Right forelimb (tissue), 1 donor: ENCODE data around the gene TMEM150A.
"Not testable (repeated sequence)": the region's sequence is repeated elsewhere in the genome, so short reads cannot be mapped to it uniquely, and the experiment has no call there.

Experiments
- DNase-seq: peaks from one replicate; pipeline ENCODE4 v3.0.0-alpha.2; 2018

Gene TMEM150A, protein sequence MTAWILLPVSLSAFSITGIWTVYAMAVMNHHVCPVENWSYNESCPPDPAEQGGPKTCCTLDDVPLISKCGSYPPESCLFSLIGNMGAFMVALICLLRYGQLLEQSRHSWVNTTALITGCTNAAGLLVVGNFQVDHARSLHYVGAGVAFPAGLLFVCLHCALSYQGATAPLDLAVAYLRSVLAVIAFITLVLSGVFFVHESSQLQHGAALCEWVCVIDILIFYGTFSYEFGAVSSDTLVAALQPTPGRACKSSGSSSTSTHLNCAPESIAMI

DNA sequence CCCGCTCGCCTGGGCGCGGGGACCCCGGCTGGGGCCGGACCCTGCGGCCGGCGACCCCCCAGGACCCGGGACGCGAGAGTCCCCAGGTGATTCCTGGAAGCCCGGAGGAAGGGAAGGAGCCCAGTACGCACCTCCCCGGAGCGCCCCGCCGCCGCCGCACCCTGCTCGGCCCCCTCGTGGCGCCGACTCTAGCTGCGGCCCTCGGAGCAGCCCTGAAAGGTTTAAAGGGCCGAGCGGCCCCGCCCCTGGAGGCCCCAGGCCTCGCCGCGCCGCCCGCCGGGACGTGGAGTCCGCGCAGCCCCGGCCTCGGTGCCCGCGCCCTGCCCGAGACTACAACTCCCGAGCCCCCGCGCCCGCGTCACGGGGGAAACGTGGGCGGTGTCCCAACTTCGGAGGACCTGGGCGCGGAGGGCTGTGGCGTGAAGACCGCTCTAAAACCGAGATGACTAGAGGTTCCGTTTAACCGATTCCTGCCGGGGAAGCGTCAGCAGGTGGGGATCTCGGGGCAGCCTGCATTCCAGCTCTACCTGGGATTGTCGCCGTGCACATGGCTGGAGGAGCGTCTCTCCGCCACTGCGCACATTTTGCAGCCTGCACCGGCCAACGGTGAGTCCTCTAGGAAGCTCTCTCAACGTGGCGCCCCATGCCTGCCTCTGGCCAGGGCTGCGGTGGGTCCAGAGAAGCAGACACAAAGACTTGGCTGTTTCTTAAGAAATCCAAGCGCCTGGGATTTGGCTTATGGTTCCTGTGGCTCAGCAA is at the start of gene TMEM150A:
Gene TMEM150A (minus strand): TSS at position 223 of the 759 bp plus-strand sequence. CDS start 750 bp downstream, outside the sequence.
- peak; percentile 94 for DNase-seq

- DNase-seq = no peak
Observed at GRCh38 chr2:85652056-85652455, 49.6 kb upstream of the TMEM150A start.

DNA sequence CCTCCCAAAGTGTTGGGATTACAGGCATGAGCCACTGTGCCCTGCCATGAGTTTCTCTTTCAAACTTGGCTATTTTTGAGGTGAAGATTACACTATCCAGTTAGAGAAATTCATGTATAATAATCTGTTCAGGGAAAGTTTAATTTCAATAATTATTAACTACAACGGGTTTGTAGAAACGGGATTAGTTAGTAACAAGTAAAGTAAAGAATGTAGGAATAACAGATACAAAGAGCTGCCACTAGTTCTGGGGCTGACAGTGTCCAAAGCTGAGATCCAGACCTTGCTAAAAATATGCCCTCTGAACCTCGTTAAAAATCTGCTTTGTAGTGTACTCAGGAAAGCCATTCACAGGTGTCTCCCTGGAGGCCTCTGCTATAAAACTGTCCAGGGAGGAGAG is 48.6 kb upstream of the TMEM150A start:
- DNase-seq = no peak

DNA sequence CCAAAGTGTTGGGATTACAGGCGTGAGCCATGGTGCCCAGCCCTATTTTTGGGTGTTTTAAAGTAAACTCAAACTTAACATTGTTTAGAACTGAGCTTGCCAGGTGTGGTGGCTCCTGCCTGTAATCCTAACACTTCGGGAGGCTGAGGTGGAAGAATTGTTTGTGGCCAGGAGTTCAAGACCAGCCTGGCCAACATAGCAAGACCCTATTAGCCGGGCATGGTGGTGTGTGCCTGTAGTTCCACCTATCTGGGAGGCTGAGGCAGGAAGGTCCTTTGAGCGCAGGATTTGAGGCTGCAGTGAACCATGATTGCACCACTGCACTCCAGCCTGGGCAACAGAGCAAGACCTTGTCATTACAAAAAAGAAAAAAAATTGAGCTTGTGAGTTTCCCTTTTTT is 48.0 kb upstream of the TMEM150A start:
- DNase-seq = no peak

GRCh38 chr2:85649201-85650190 is 47.0 kb upstream of the TMEM150A start:
- DNase-seq = no peak

GRCh38 chr2:85648619-85649018 is 46.1 kb upstream of the TMEM150A start:
- DNase-seq = no peak

DNA sequence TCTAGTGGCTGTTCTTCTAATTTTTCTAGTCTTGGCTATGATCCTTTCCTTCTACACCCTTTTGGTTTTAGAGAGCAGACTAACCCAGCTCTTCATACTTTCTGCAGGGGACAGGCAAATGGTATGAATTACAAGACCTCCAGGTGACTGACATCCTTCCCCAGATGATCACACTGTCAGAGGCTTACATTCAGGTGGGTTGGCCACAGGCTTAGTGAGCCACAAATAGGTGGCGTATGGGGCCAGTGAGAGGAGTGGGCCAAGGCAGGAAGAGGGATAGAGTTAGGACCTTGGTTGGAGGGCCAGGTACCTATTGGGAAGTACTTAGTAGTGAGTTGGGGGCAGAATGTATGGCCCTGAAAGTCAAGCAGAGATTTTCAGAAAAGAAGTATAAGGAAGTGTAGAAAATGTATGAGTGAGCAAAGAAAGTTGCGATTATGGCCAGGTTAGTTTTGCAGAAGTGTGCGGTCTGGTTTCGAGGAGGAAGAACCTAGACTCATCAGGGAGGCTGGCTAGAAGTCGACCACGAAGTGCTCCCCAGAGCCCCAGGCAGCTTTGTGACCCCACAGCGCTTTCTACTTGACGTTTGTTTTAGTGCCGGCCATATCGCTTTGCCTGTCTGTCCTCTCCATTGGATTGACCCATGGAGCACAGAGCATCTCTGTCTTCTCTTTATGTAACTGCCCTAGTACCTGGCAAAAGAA is 45.5 kb upstream of the TMEM150A start:
- DNase-seq = no peak

- no peak for DNase-seq
Observed at GRCh38 chr2:85646166-85646565, 43.7 kb upstream of the TMEM150A start.

DNA sequence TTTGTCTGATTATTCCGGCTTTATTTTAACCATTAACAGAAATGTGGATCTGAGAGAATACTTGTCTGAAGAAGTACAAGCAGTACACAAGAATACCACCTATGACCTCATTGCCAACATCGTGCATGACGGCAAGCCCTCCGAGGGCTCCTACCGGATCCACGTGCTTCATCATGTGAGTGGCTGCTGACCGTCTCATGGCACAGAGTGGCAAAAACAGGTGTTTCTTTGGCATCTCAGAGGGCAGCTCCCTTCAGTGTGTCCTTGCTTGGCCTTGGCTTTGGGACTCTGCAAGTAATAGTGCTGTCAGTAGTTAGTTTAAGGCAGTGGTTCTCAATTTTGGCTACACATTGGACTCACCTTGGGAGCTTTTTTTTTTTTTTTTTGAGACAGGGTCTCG is 42.4 kb upstream of the TMEM150A start:
- no peak for DNase-seq

GRCh38 chr2:85642725-85643124 is 40.2 kb upstream of the TMEM150A start:
- no peak for DNase-seq

DNA sequence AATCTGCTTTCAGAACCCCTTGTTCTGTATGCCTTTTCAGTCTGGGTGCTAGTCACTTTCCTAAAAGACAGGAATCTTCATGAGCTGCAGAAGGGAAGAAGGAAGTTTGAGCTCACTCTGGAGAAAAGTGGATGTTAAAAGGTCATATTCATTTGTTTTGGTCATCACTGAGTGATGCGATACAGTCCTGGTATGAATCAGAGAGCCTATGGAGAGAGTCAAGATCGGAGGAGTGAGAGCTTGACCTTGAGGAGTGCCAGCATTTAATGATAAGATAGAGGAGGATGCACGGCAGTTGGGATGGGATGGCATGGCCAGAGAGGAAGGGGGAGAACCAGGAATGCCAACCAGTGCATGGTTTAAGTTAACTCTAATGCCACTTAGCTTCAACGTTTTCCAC is 33.1 kb upstream of the TMEM150A start:
- DNase-seq = no peak

DNA sequence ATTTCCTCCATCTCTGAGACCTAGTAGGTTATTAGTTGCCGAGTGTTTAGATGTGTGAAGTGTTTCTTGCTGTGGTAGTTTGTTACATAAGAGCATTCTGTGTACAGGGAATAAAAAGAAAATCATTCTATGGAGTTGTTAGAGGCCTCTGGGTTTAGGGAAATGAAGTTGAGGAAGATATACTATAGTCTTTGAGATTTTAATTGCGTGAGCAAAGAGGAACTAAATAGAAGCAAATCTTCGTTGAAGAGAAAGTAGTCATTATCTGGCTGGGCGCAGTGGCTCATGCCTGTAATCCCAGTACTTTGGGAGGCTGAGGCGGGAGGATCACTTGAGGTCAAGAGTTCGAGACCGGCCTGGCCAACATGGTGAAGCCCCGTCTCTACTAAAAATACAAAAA is 32.5 kb upstream of the TMEM150A start:
- DNase-seq = no peak

- no peak for DNase-seq
Observed at GRCh38 chr2:85631316-85631715, 28.8 kb upstream of the TMEM150A start.

GRCh38 chr2:85628658-85629057 is 26.2 kb upstream of the TMEM150A start:
- no peak for DNase-seq

DNA sequence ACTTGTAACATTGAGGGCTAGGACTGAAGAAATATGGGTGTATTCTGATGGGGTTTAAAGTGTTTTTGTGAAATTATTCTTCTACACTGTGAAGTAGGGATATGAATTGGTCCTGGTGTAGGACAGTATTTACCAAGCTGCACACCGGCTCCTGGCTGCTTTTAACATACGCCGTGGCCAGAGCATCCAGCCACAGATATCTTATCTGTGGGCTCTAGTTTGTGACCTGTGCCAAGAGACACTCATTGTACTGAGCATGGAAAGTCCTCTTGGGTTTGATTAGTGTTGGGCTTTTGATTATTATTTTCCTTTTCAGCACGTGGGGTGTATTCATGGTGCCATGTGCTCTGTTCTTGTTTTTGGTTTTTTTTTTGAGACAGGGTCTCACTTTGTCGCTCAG is 21.5 kb upstream of the TMEM150A start:
- no peak for DNase-seq

DNA sequence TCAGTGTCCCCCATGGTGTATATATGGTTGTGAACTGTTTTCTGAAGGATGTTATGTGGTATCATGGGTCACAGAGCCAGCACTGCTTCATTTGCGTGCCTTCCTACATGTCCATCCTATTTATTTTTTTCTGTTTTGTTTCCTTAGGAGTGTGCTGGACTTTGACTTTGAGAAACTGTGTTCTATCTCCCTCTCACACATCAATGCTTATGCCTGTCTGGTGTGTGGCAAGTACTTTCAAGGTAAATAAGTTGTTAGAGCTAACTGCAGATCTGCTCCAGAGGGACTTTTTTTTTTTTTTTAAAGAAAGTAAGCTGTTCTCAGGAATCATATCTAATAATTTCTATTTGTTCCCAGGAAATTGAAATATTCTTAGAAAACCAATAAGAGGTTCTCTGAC is 18.8 kb upstream of the TMEM150A start:
- no peak for DNase-seq

DNA sequence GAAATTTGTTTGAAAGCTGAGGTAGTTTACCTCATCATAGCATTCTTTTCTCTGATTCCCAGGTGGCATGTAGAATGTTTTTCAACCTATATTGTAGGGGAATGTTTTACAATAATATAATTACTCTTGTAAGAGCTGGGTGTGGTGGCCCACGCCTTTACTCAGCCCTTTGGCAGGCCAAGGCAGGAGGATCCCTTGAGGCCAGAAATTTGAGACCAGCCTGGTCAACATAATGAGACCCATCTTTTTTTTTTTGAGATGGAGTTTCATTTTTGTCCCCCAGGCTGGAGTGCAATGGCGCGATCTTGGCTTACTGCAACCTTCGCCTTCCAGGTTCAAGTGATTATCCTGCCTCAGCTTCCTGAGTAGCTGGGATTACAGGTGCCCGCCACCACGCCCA is 17.1 kb upstream of the TMEM150A start:
- DNase-seq = no peak

DNA sequence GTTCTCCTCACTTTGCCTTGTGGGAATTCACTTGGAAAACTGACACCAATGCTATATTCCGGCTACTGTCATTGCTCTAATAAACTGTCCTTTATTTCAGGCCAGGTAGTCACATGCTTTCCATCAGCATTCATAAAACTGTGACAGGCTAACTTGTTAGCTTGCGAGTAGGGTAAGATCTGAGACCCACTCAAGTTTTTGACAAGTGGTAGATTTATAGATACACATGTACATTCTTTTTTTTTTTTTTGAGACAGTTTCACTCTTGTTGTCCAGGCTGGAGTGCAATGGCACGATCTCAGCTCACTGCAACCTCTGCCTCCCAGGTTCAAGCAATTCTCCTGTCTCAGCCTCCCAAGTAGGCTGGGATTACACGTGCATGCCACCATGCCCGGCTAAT is 15.2 kb upstream of the TMEM150A start:
- not testable (repeated sequence) for DNase-seq

DNA sequence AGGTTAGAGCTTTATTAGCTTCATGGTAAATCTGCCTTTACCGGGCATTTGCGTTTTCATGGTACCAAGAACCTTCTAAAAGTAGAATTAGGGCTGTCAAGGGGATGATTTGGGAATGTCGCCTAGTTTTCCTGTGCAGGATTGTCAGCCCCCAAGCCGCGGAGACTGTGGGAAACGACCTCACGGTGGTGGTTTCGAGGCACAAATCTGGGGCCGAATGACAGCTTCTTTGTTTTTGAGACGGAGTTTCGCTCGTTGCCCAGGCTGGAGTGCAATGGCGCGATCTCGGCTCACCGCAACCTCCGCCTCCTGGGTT is 12.9 kb upstream of the TMEM150A start:
- no peak for DNase-seq

DNA sequence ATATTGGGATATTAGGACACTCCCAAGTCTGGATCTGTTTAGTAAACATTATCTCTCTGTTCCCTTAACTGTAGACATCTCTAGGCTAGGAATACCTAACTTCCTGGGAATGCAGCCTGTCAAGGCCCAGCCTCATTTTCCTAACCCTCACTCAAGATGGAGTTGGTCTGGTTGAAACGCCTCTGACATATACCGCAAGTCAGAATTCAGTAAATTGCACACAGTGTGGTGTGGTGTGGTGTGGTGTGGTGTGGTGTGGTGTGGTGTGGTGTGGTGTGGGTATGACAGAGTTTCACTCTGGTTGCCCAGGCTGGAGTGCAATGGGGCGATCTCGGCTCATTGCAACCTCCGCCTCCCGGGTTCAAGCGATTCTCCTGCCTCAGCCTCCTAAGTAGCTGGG is 12.3 kb upstream of the TMEM150A start:
- DNase-seq = not testable (repeated sequence)

- DNase-seq = no peak
Observed at GRCh38 chr2:85613717-85614515, 11.4 kb upstream of the TMEM150A start.
